Nephron progenitor cell (in vitro differentiated cells): ENCODE results near the gene GPALPP1.
A peak's percentile ranks its signal among the peaks of the same experiment; 100 is the strongest.
"Not testable (repeated sequence)": the region's sequence is repeated elsewhere in the genome, so short reads cannot be mapped to it uniquely, and the experiment has no call there.

Experiments used
- DNase-seq: peaks from one replicate; pipeline ENCODE4 v3.0.0; 2021
- H3K27ac Mint-ChIP-seq: 2 replicates; pipeline ENCODE4 v1.8.0; 2021; ENCODE audit warnings: mild to moderate bottlenecking, moderate library complexity, mixed read lengths
- H3K27me3 Mint-ChIP-seq: 2 replicates; pipeline ENCODE4 v1.8.0; 2021; ENCODE audit warnings: mild to moderate bottlenecking, low read depth, mixed read lengths; ENCODE audit not compliant: poor library complexity
- H3K36me3 Mint-ChIP-seq: 2 replicates; pipeline ENCODE4 v1.8.0; 2021; ENCODE audit warnings: low read depth, mixed read lengths
- H3K4me1 Mint-ChIP-seq: 2 replicates; pipeline ENCODE4 v1.8.0; 2021; ENCODE audit warnings: mixed read lengths
- H3K4me3 Mint-ChIP-seq: 2 replicates; pipeline ENCODE4 v1.8.0; 2021; ENCODE audit warnings: mild to moderate bottlenecking, moderate library complexity, mixed read lengths
- H3K9me3 Mint-ChIP-seq: 2 replicates; pipeline ENCODE4 v1.8.0; 2021; ENCODE audit warnings: mild to moderate bottlenecking, moderate library complexity, mixed read lengths
- TF ChIP-seq, protein P1 (sequence below): fragments of 200-600 bp; sonication (generic); IDR thresholded peaks from 2 replicates; pipeline ENCODE4 v1.5.0; 2021; ENCODE audit warnings: antibody characterized with exemption

Gene GPALPP1

DNA sequence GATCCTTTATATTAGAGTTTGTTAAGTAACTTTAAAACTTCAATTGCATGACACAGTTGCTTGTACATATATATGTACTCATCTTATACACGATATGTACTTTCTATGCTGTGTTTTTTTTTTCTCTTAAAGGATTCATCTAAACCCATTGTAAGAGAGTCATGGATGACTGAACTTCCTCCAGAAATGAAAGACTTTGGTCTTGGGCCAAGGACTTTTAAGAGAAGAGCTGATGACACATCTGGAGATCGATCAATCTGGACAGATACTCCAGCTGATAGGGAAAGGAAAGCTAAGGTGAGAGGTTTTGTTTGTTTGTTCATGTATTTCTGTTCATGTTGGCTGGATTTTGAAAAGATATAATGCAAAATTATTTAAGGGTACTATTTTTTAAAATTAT lies 26.0 kb downstream of the GPALPP1 start:
- Mint-ChIP-seq H3K9me3 (no peaks in the 10 kb centered on the region), H3K27ac (no peak overlapping the region), H3K4me3 (no peak overlapping the region), H3K36me3 (peaks cover 70% of the 10 kb centered on the region), H3K4me1 (no peaks in the 10 kb centered on the region), H3K27me3 (no peaks in the 10 kb centered on the region)
- DNase-seq = no peak
- TF ChIP-seq, protein P1, sequence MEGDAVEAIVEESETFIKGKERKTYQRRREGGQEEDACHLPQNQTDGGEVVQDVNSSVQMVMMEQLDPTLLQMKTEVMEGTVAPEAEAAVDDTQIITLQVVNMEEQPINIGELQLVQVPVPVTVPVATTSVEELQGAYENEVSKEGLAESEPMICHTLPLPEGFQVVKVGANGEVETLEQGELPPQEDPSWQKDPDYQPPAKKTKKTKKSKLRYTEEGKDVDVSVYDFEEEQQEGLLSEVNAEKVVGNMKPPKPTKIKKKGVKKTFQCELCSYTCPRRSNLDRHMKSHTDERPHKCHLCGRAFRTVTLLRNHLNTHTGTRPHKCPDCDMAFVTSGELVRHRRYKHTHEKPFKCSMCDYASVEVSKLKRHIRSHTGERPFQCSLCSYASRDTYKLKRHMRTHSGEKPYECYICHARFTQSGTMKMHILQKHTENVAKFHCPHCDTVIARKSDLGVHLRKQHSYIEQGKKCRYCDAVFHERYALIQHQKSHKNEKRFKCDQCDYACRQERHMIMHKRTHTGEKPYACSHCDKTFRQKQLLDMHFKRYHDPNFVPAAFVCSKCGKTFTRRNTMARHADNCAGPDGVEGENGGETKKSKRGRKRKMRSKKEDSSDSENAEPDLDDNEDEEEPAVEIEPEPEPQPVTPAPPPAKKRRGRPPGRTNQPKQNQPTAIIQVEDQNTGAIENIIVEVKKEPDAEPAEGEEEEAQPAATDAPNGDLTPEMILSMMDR = no peak

DNA sequence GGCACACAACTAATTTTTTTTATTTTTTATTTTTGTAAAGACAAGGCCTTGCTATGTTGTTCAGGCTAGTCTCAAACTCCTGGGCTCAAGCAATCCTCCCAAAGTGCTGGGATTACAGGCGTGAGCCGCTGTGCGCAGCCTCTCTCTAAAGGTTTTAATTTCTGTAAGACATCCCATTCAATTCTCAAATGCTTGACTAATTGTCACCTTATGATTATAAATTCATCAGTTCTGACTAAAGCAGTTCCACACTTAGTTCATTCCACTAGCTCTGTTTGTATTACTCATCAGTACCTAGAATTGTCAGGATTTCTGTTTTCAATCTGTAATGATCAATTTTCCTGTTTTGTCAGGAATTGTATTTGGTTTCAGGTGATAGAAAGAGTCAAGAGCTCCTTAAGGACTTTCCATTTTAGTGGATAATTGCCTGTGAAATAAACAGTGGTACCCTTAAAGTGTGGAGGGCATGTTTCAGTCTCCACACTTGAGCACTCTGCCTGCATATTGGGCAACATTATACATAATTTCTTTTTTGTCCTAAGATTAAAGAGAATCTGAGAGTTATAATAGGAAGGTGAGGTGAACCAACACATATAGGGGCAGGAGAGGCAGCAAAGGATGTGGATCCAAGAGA lies 27.6 kb downstream of the GPALPP1 start:
- Mint-ChIP-seq H3K9me3 (no peaks in the 10 kb centered on the region), H3K4me3 (no peak overlapping the region), H3K4me1 (no peaks in the 10 kb centered on the region), H3K36me3 (peaks cover 69% of the 10 kb centered on the region), H3K27me3 (no peaks in the 10 kb centered on the region), H3K27ac (no peak overlapping the region)
- DNase-seq = no peak
- TF ChIP-seq, protein P1 = no peak

DNA sequence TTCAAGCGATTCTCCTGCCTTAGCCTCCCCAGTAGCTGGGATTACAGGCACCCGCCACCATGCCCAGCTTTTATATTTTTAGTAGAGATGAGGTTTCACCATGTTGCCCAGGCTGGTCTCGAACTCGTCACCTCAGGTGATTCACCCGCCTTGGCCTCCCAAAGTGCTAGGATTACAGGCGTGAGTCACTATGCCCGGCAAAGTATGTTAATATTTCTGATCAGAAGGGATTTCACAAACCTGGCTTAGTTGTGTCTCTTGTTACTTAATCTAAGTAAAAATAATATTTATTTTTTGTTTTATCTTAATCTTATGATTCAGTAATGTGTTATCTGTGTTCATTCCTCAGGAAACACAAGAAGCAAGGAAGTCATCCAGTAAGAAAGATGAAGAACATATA lies 30.6 kb downstream of the GPALPP1 start:
- H3K27me3 Mint-ChIP-seq, H3K9me3 Mint-ChIP-seq, H3K27ac Mint-ChIP-seq, DNase-seq, H3K4me1 Mint-ChIP-seq, H3K4me3 Mint-ChIP-seq: not testable (repeated sequence)
- H3K36me3 Mint-ChIP-seq = peaks cover 71% of the 10 kb centered on the region

DNA sequence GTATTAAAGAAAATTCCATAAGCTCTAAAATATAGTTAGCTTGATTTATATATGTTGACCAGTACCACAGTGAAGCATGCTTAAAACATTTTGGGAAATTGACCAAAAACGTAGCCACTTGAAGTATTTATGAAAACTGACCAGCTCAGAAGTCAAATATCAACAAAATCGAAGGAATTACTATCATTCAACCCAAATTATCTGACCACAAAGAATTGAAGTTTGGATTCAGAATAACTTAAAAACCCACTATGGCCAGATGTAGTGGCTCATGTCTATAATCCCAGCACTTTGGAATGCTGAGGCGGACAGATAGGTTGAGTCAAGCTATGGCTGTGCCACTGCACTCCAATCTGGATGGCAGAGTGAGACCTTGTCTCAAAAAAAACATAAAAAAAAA lies 31.9 kb downstream of the GPALPP1 start:
- Mint-ChIP-seq H3K4me1 (no peaks in the 10 kb centered on the region), H3K27ac (no peak overlapping the region), H3K36me3 (peaks cover 65% of the 10 kb centered on the region), H3K27me3 (no peaks in the 10 kb centered on the region), H3K9me3 (no peaks in the 10 kb centered on the region), H3K4me3 (no peak overlapping the region)
- DNase-seq = no peak
- TF ChIP-seq, protein P1 = no peak

DNA sequence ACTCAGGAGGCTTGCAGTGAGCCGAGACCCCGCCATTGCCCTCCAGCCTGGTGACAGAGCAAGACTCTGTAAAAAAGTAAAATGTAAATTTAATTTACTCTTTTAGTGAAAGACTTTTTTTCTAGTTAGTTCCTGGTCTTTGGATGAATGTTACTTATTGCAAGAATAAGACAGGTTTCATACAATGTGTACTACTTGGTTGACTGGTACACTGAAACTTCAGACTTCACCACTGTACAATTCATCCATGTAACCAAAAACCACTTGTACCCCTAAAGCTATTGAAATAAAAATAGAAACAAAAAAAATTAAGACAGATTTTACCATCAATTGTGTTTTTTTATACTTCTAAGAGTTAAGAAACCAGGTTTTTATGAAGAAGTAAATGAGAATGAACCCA lies 35.5 kb downstream of the GPALPP1 start:
- H3K27ac Mint-ChIP-seq = no peak overlapping the region
- DNase-seq = no peak
- H3K36me3 Mint-ChIP-seq = peaks cover 42% of the 10 kb centered on the region
- H3K4me1 Mint-ChIP-seq = no peaks in the 10 kb centered on the region
- H3K9me3 Mint-ChIP-seq = no peaks in the 10 kb centered on the region
- TF ChIP-seq, protein P1 = no peak
- H3K4me3 Mint-ChIP-seq = no peak overlapping the region
- no peaks in the 10 kb centered on the region for H3K27me3 Mint-ChIP-seq

DNA sequence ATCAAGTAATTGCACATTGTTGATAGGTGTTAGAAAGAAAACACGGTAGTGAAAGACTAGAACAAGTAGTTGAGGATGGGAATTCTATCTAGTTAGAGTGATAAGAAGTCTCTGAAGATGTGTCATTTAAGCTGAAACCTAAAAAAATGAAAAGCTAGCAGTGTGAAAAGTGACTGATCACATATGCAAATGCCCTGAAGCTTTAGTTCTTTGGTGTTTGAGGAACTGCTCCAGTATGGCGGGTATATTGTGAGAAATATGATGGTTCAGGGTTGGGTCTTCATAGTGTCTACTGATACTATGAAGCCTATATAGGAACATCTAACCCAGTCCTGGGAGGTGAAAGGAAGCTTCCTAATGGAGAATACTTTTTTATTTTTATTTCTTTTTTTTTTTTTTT lies 45.0 kb downstream of the GPALPP1 start:
- no peak for DNase-seq
- Mint-ChIP-seq H3K27ac (peak overlapping the region; percentile 81), H3K27me3 (no peaks in the 10 kb centered on the region), H3K36me3 (peaks cover 35% of the 10 kb centered on the region), H3K4me1 (no peaks in the 10 kb centered on the region), H3K9me3 (no peaks in the 10 kb centered on the region), H3K4me3 (no peak overlapping the region)
- TF ChIP-seq, protein P1 = no peak
